H9 (cell line): ENCODE results near the gene IGDCC3. TPM values are rescaled to one million over a fixed set of nuclear protein-coding genes. Genes with fewer than 3 reads are reported as not detected.

Source experiments
- DNase-seq: peaks from one replicate; pipeline ENCODE4 v3.0.0-alpha.2; 2017
- H2AFZ ChIP-seq: one replicate; pipeline ENCODE4 v1.6.1; 2013; ENCODE audit warnings: mild to moderate bottlenecking, low read length, control low read depth, moderate library complexity
- H2AK5ac ChIP-seq: 2 replicates; pipeline ENCODE4 v1.6.1; 2013; ENCODE audit warnings: low read length, control low read depth, mixed read lengths; ENCODE audit not compliant: insufficient read length
- H2BK120ac ChIP-seq: one replicate; pipeline ENCODE4 v1.6.1; 2013; ENCODE audit warnings: low read depth, mild to moderate bottlenecking, low read length, control low read depth, inconsistent platforms; ENCODE audit not compliant: poor library complexity, severe bottlenecking
- H2BK12ac ChIP-seq: 2 replicates; pipeline ENCODE4 v1.6.1; 2013; ENCODE audit warnings: low read length, control low read depth, mixed read lengths, low read depth; ENCODE audit not compliant: insufficient read length
- H2BK15ac ChIP-seq: 2 replicates; pipeline ENCODE4 v1.6.1; 2013; ENCODE audit warnings: low read depth, low read length, control low read depth
- H2BK20ac ChIP-seq: one replicate; pipeline ENCODE4 v1.6.1; 2013; ENCODE audit warnings: low read depth, mild to moderate bottlenecking, low read length, control low read depth, inconsistent platforms; ENCODE audit not compliant: poor library complexity, severe bottlenecking
- H2BK5ac ChIP-seq: 2 replicates; pipeline ENCODE4 v1.6.1; 2013; ENCODE audit warnings: low read length, control low read depth, mixed read lengths; ENCODE audit not compliant: insufficient read length
- H3K14ac ChIP-seq: 2 replicates; pipeline ENCODE4 v1.6.1; 2013; ENCODE audit warnings: low read length, control low read depth; ENCODE audit not compliant: insufficient read depth
- H3K18ac ChIP-seq: 2 replicates; pipeline ENCODE4 v1.6.1; 2013; ENCODE audit warnings: low read depth, mild to moderate bottlenecking, mixed read lengths, low read length, control low read depth; ENCODE audit not compliant: insufficient read length
- H3K23ac ChIP-seq: 2 replicates; pipeline ENCODE4 v1.6.1; 2013; ENCODE audit warnings: low read length, control low read depth, mixed read lengths, low read depth; ENCODE audit not compliant: insufficient read length
- H3K23me2 ChIP-seq: 2 replicates; pipeline ENCODE4 v1.6.1; 2013; ENCODE audit warnings: low read depth, mild to moderate bottlenecking, mixed read lengths, low read length, control low read depth; ENCODE audit not compliant: insufficient read length, poor library complexity, severe bottlenecking
- H3K27ac ChIP-seq: 2 replicates; pipeline ENCODE4 v1.5.1; 2013; ENCODE audit warnings: low read length, control low read depth, mixed read lengths, low read depth; ENCODE audit not compliant: insufficient read length
- H3K27me3 ChIP-seq: 2 replicates; pipeline ENCODE4 v1.6.1; 2013; ENCODE audit warnings: low read length, control low read depth, inconsistent platforms; ENCODE audit not compliant: insufficient read depth
- H3K4ac ChIP-seq: 2 replicates; pipeline ENCODE4 v1.6.1; 2013; ENCODE audit warnings: low read depth, mild to moderate bottlenecking, control low read depth, inconsistent platforms, low read length, moderate library complexity
- H3K4me1 ChIP-seq: 2 replicates; pipeline ENCODE4 v1.6.1; 2013; ENCODE audit warnings: low read length, control low read depth, inconsistent platforms; ENCODE audit not compliant: insufficient read depth
- H3K4me2 ChIP-seq: 2 replicates; pipeline ENCODE4 v1.6.1; 2013; ENCODE audit warnings: low read length, control low read depth, mixed read lengths; ENCODE audit not compliant: insufficient read length, insufficient read depth
- H3K56ac ChIP-seq: 2 replicates; pipeline ENCODE4 v1.6.1; 2013; ENCODE audit warnings: low read depth, mild to moderate bottlenecking, mixed read lengths, low read length, control low read depth; ENCODE audit not compliant: insufficient read length
- H3K79me1 ChIP-seq: 2 replicates; pipeline ENCODE4 v1.6.1; 2013; ENCODE audit warnings: low read depth, mild to moderate bottlenecking, moderate library complexity, low read length, control low read depth, inconsistent platforms; ENCODE audit not compliant: insufficient read depth, poor library complexity, severe bottlenecking
- H3K79me2 ChIP-seq: 2 replicates; pipeline ENCODE4 v1.6.1; 2013; ENCODE audit warnings: low read length, control low read depth, inconsistent platforms; ENCODE audit not compliant: insufficient read depth
- H3K9ac ChIP-seq: 2 replicates; pipeline ENCODE4 v1.6.1; 2013; ENCODE audit warnings: low read length, control low read depth, mixed read lengths; ENCODE audit not compliant: insufficient read length; ENCODE audit errors: extremely low read depth
- H3K9me3 ChIP-seq: one replicate; pipeline ENCODE4 v1.6.1; 2013; ENCODE audit warnings: low read depth, low read length, inconsistent platforms; ENCODE audit not compliant: control insufficient read depth
- H3T11ph ChIP-seq: one replicate; pipeline ENCODE4 v1.6.1; 2013; ENCODE audit warnings: mild to moderate bottlenecking, low read length, control low read depth, inconsistent platforms
- H4K20me1 ChIP-seq: one replicate; pipeline ENCODE4 v1.6.1; 2013; ENCODE audit not compliant: control insufficient read depth, insufficient read length, insufficient read depth
- H4K5ac ChIP-seq: 2 replicates; pipeline ENCODE4 v1.6.1; 2013; ENCODE audit warnings: low read depth, mild to moderate bottlenecking, mixed read lengths, low read length, control low read depth; ENCODE audit not compliant: insufficient read length
- H4K8ac ChIP-seq: replicated peaks from 2 replicates; pipeline ENCODE4 v1.6.1; 2013; ENCODE audit warnings: low read length, control low read depth, mixed read lengths, low read depth; ENCODE audit not compliant: insufficient read length
- H4K91ac ChIP-seq: 2 replicates; pipeline ENCODE4 v1.6.1; 2013; ENCODE audit warnings: low read depth, mild to moderate bottlenecking, moderate library complexity, mixed read lengths, low read length, control low read depth; ENCODE audit not compliant: insufficient read length
- H3K27ac Mint-ChIP-seq, 3 experiments: 2 replicates in 2 of 3; 3 replicates in 1 of 3; pipeline ENCODE4 v1.8.0; 2020 to 2021; ENCODE audit warnings: mixed read lengths in 3 of 3, mild to moderate bottlenecking in 1 of 3, moderate library complexity in 1 of 3
- H3K27me3 Mint-ChIP-seq: 2 replicates; pipeline ENCODE4 v1.8.0; 2021; ENCODE audit warnings: low read depth, mild to moderate bottlenecking, moderate library complexity, mixed read lengths
- H3K36me3 Mint-ChIP-seq, 3 experiments: 2 replicates in 2 of 3; 3 replicates in 1 of 3; pipeline ENCODE4 v1.8.0; 2020 to 2021; ENCODE audit warnings: low read depth in 3 of 3, mixed read lengths in 3 of 3; ENCODE audit not compliant: insufficient read depth in 1 of 3
- H3K4me1 Mint-ChIP-seq, 2 experiments: 2 replicates each; pipeline ENCODE4 v1.8.0; 2020; ENCODE audit warnings: mixed read lengths in 2 of 2
- H3K4me3 Mint-ChIP-seq, 2 experiments: 2 replicates in 1 of 2; 3 replicates in 1 of 2; pipeline ENCODE4 v1.8.0; 2020 to 2021; ENCODE audit warnings: mild to moderate bottlenecking in 2 of 2, mixed read lengths in 2 of 2, moderate library complexity in 1 of 2
- H3K9me3 Mint-ChIP-seq, 2 experiments: 2 replicates in 1 of 2; 3 replicates in 1 of 2; pipeline ENCODE4 v1.8.0; 2020; ENCODE audit warnings: mild to moderate bottlenecking in 2 of 2, mixed read lengths in 2 of 2, moderate library complexity in 1 of 2
- CTCF ChIP-seq: fragments of 200-600 bp; sonication (generic); conservative IDR thresholded peaks from 3 replicates; pipeline ENCODE4 v1.8.0; 2021; ENCODE audit warnings: antibody characterized with exemption, mild to moderate bottlenecking
- WGBS: extraction: QIAGEN DNeasy Blood & Tissue Kit; methylation state at CpG from one replicate; pipeline ENCODE4 v1.1.7; 2013; ENCODE audit warnings: missing lambda C conversion rate, low lambda C conversion rate, mixed read lengths; ENCODE audit not compliant: insufficient read length; ENCODE audit errors: extremely low coverage; 5-methylcytosine and 5-hydroxymethylcytosine counted together
- total RNA-seq: library from RNA; stranded (reverse); gene quantifications from 2 replicates; pipeline ENCODE4 v1.2.1, GENCODE V29; 2021

Gene IGDCC3
- total RNA-seq, 1 experiment from 2014 or later: 18.9 TPM

DNA sequence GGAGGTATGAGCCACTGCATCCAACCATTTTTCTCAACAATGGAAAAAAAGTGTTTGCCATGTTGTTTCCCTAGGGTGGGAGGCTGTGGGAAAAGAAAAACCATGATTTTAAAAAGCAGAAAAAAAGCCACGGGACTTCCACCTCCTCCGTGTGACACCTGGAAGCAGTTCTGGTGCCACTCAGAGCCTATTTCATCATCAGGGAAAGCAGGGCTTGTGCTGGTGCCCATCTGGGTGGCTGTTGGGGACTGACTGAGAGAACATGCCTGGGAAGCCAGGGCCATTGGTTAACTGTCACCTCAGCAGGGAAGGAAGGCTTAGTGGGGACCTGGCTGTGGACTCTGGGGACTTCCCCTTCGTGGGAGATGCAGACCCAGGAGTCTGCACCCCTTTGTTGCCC lies 66.0 kb downstream of the IGDCC3 start:
- WGBS: no CpG with 5 or more reads among the region's 3 CpGs
- H3K18ac ChIP-seq: peak overlapping the region; percentile 20
- H3K79me1 ChIP-seq: no peaks in the 10 kb centered on the region
- H2BK15ac ChIP-seq: no peak overlapping the region
- H3K4me1 Mint-ChIP-seq: peaks cover 12 to 16% of the 10 kb centered on the region in 2 experiments; a peak in 3 of 4 replicates
- H2BK120ac ChIP-seq: no peak overlapping the region
- no peak overlapping the region for H3K23ac ChIP-seq
- H3K27ac ChIP-seq: no peak overlapping the region
- H3K9ac ChIP-seq: no peak overlapping the region
- H4K91ac ChIP-seq: no peak overlapping the region
- no peaks in the 10 kb centered on the region for H3K36me3 Mint-ChIP-seq
- H3K4me2 ChIP-seq: no peak overlapping the region
- H3K4ac ChIP-seq: no peak overlapping the region
- H3T11ph ChIP-seq: no peak overlapping the region
- H3K14ac ChIP-seq: no peak overlapping the region; the same call in 1 of the 2 replicates
- H2BK20ac ChIP-seq: no peak overlapping the region
- no peak for TF ChIP-seq CTCF
- no peaks in the 10 kb centered on the region for H3K79me2 ChIP-seq
- H3K56ac ChIP-seq: no peak overlapping the region
- no peak overlapping the region for H2BK5ac ChIP-seq
- no peak overlapping the region for H4K5ac ChIP-seq
- no peak overlapping the region for H2AK5ac ChIP-seq
- H3K27me3 ChIP-seq: no peaks in the 10 kb centered on the region
- H3K27me3 Mint-ChIP-seq: peaks cover 2% of the 10 kb centered on the region; the same call in 1 of the 2 replicates
- no peak for DNase-seq
- H3K4me1 ChIP-seq: no peaks in the 10 kb centered on the region
- H3K9me3 Mint-ChIP-seq: no peaks in the 10 kb centered on the region
- H3K23me2 ChIP-seq: no peaks in the 10 kb centered on the region
- H3K9me3 ChIP-seq: no peaks in the 10 kb centered on the region
- peak overlapping the region in 1 of 3 experiments; percentile 59; a peak in 1 of 7 replicates for H3K27ac Mint-ChIP-seq
- H4K8ac ChIP-seq: no peak overlapping the region
- no peaks in the 10 kb centered on the region for H4K20me1 ChIP-seq
- no peak overlapping the region for H2BK12ac ChIP-seq
- no peak overlapping the region for H3K4me3 Mint-ChIP-seq
- no peak overlapping the region for H2AFZ ChIP-seq
